Hepatocyte (in vitro differentiated cells): Measurements from ENCODE around the gene TOLLIP. TPM values are rescaled to one million over a fixed set of nuclear protein-coding genes. Genes with fewer than 3 reads are reported as not detected.

Experiments used
- DNase-seq: peaks from one replicate; pipeline ENCODE4 v3.0.0-alpha.2; 2016; ENCODE audit warnings: low spot score
- H2AFZ ChIP-seq: fragments of 200-600 bp; sonication (generic); 2 replicates; pipeline ENCODE4 v1.6.0; 2016; ENCODE audit warnings: antibody characterized with exemption, mild to moderate bottlenecking
- H3K27ac ChIP-seq: fragments of 200-600 bp; sonication (generic); 2 replicates; pipeline ENCODE4 v1.5.1; 2016; ENCODE audit warnings: mild to moderate bottlenecking
- H3K27me3 ChIP-seq: fragments of 200-600 bp; sonication (generic); 2 replicates; pipeline ENCODE4 v1.6.1; 2016
- H3K36me3 ChIP-seq: fragments of 200-600 bp; sonication (generic); replicated peaks from 2 replicates; pipeline ENCODE4 v1.5.1; 2016; ENCODE audit warnings: low read depth; ENCODE audit not compliant: insufficient read depth
- H3K4me1 ChIP-seq: fragments of 200-600 bp; sonication (generic); 2 replicates; pipeline ENCODE4 v1.5.1; 2016; ENCODE audit warnings: mild to moderate bottlenecking, moderate library complexity; ENCODE audit not compliant: insufficient read depth
- H3K4me2 ChIP-seq: fragments of 200-600 bp; sonication (generic); 2 replicates; pipeline ENCODE4 v1.6.0; 2016
- H3K4me3 ChIP-seq: fragments of 200-600 bp; sonication (generic); 2 replicates; pipeline ENCODE4 v1.5.1; 2016; ENCODE audit warnings: mild to moderate bottlenecking
- H3K79me2 ChIP-seq: fragments of 200-600 bp; sonication (generic); 2 replicates; pipeline ENCODE4 v1.6.0; 2017; ENCODE audit warnings: mild to moderate bottlenecking
- H3K9me2 ChIP-seq: fragments of 200-600 bp; sonication (generic); replicated peaks from 2 replicates; pipeline ENCODE4 v1.6.0; 2017; ENCODE audit warnings: mild to moderate bottlenecking; ENCODE audit not compliant: insufficient read depth
- H3K9me3 ChIP-seq: fragments of 200-600 bp; sonication (generic); 2 replicates; pipeline ENCODE4 v1.5.1; 2016; ENCODE audit warnings: low read depth, mild to moderate bottlenecking
- H4K20me1 ChIP-seq: fragments of 200-600 bp; sonication (generic); 2 replicates; pipeline ENCODE4 v1.6.0; 2016; ENCODE audit warnings: mild to moderate bottlenecking; ENCODE audit not compliant: insufficient read depth, poor library complexity, severe bottlenecking
- EZH2 ChIP-seq: fragments of 200-600 bp; sonication (generic); IDR thresholded peaks from 2 replicates; pipeline ENCODE4 v1.6.1; 2016; ENCODE audit warnings: antibody characterized with exemption, mild to moderate bottlenecking, borderline replicate concordance
- EZH2phosphoT487 ChIP-seq: fragments of 200-600 bp; sonication (generic); IDR thresholded peaks from one replicate; pipeline ENCODE4 v1.6.1; 2018; ENCODE audit warnings: antibody characterized with exemption, mild to moderate bottlenecking, low read depth, moderate library complexity; ENCODE audit not compliant: unreplicated experiment, severe bottlenecking
- WGBS: methylation state at CpG from one replicate; pipeline ENCODE4 v1.1.6; 2016; ENCODE audit warnings: low lambda C conversion rate; ENCODE audit errors: missing lambda C conversion rate; 5-methylcytosine and 5-hydroxymethylcytosine counted together
- polyA plus RNA-seq: library from polyadenylated mRNA; unstranded; fragments of >200 nt; fragmentation: Nextera tagmentation; extraction: Ambion mirVana; gene quantifications from 2 replicates; pipeline ENCODE4 v1.2.1, GENCODE V29; 2016
- total RNA-seq: library from RNA; depleted of rRNA; stranded (reverse); fragments of >200 nt; gene quantifications from 2 replicates; pipeline ENCODE4 v1.2.3, GENCODE V29; 2014
- TF ChIP-seq, protein P1 (sequence below): fragments of 200-600 bp; sonication (generic); IDR thresholded peaks from 2 replicates; pipeline ENCODE4 v1.5.1; 2016; ENCODE audit warnings: antibody characterized with exemption, mild to moderate bottlenecking; ENCODE audit not compliant: poor library complexity

The TOLLIP gene
- total and polyA plus RNA-seq, 2 experiments from 2014 or later, result 33.3 to 80.9 TPM

DNA sequence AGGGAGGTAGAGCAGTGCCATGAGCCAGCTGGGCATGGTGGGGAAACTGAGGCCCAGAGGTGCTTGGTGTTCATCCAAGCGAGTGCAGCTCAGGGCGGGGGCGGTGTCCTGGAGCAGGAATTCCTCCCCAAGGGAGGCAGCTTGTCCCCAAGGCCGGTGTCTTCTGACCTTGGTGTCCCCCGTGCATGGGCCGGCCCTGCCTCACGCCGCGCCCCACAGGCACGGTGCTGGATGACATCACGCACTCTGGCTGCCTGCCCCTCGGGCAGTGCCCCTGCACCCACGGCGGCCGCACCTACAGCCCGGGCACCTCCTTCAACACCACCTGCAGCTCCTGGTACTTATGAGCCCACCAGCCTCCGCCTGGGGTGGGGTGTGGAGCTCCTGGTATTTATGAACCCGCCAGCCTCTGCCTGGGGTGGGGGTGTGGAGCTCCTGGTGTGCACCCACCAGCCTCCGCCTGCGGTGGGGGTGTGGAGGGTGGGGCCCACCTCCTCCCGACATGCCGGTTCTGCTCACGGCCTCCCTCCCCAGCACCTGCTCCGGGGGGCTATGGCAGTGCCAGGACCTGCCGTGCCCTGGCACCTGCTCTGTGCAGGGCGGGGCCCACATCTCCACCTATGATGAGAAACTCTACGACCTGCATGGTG is 79.8 kb downstream of the TOLLIP start:
- Histone ChIP-seq H3K4me2 (no peak overlapping the region), H3K9me3 (no peaks in the 10 kb centered on the region), H3K79me2 (no peaks in the 10 kb centered on the region), H4K20me1 (no peaks in the 10 kb centered on the region), H3K36me3 (no peaks in the 10 kb centered on the region), H3K27ac (no peak overlapping the region), H2AFZ (no peak overlapping the region), H3K9me2 (no peaks in the 10 kb centered on the region), H3K4me1 (no peaks in the 10 kb centered on the region), H3K27me3 (no peaks in the 10 kb centered on the region), H3K4me3 (no peak overlapping the region)
- no peak for DNase-seq
- no peak for TF ChIP-seq EZH2
- TF ChIP-seq, protein P1, sequence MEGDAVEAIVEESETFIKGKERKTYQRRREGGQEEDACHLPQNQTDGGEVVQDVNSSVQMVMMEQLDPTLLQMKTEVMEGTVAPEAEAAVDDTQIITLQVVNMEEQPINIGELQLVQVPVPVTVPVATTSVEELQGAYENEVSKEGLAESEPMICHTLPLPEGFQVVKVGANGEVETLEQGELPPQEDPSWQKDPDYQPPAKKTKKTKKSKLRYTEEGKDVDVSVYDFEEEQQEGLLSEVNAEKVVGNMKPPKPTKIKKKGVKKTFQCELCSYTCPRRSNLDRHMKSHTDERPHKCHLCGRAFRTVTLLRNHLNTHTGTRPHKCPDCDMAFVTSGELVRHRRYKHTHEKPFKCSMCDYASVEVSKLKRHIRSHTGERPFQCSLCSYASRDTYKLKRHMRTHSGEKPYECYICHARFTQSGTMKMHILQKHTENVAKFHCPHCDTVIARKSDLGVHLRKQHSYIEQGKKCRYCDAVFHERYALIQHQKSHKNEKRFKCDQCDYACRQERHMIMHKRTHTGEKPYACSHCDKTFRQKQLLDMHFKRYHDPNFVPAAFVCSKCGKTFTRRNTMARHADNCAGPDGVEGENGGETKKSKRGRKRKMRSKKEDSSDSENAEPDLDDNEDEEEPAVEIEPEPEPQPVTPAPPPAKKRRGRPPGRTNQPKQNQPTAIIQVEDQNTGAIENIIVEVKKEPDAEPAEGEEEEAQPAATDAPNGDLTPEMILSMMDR, result no peak
- 91% methylated on average over 24 of the region's 27 CpGs for WGBS

DNA sequence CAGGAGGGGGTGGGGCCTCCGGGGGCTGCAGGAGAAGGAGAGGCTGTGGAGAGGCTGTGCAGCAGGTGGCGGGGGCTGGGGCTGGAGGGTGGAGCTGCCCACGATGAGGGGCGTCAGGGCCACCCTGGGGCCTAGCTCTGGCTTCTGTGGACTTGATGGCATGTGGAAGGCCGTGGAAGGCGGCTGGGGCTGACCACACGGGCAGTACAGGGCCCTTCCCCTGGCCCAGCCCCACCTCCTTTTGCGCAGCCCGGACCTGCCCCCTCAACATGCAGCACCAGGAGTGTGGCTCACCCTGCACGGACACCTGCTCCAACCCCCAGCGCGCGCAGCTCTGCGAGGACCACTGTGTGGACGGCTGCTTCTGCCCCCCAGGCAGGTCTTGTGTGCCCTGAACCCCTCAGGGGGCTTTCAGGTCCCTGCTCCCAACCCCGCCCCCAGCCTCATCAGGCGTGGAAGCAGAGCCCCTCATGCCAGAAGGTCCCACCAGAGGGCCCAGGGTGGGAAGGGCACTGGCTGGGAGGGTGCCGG is 80.4 kb downstream of the TOLLIP start:
- WGBS, result 93% methylated on average over 11 of the region's 18 CpGs
- Histone ChIP-seq H2AFZ (no peak overlapping the region), H3K27me3 (no peaks in the 10 kb centered on the region), H3K36me3 (no peaks in the 10 kb centered on the region), H3K9me2 (no peaks in the 10 kb centered on the region), H3K4me1 (no peaks in the 10 kb centered on the region), H3K4me2 (no peak overlapping the region), H3K79me2 (no peaks in the 10 kb centered on the region), H3K9me3 (no peaks in the 10 kb centered on the region), H3K27ac (no peak overlapping the region), H4K20me1 (no peaks in the 10 kb centered on the region), H3K4me3 (no peak overlapping the region)
- no peak for DNase-seq
- TF ChIP-seq EZH2phosphoT487, result no peak
- TF ChIP-seq, protein P1, result no peak
- no peak for TF ChIP-seq EZH2

DNA sequence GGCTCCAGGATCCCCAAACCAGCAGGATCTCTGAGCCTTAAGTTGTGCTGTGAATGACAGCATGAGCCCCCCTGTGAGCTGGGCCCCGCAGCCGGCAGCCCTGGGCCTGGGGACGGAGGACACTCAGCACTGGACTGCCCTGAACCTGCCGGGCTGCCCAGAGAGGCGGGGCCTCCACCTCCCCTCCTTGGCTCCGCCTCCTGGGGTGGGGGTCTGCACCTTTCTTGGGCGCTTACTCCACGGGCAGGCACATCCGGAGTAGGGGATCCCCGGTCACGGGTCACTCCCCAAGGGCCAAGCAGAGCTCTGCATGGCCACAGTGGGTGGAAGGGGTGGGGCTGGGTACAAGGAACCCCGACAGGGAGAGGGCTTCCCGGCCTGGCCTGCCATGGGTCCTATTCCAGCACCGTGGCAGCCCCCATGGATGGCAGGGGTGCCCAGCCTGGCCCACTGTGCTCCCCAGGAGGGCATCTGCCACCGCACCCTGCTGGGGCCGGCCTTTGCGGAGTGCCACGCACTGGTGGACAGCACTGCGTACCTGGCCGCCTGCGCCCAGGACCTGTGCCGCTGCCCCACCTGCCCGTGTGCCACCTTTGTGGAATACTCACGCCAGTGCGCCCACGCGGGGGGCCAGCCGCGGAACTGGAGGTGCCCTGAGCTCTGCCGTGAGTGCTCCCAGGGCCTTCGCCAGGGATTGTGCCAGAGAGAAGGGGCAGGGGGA is 81.2 kb downstream of the TOLLIP start:
- H3K36me3 ChIP-seq, result no peaks in the 10 kb centered on the region
- H3K27me3 ChIP-seq, result no peaks in the 10 kb centered on the region
- TF ChIP-seq, protein P1, result no peak
- no peaks in the 10 kb centered on the region for H3K79me2 ChIP-seq
- WGBS, result 92% methylated on average over 26 of the region's 31 CpGs
- DNase-seq, result no peak
- no peak overlapping the region for H3K4me3 ChIP-seq
- H3K4me1 ChIP-seq, result no peaks in the 10 kb centered on the region
- no peaks in the 10 kb centered on the region for H3K9me3 ChIP-seq
- H3K27ac ChIP-seq, result no peak overlapping the region
- H2AFZ ChIP-seq, result no peak overlapping the region
- no peaks in the 10 kb centered on the region for H3K9me2 ChIP-seq
- H4K20me1 ChIP-seq, result no peaks in the 10 kb centered on the region
- H3K4me2 ChIP-seq, result no peak overlapping the region
